ENCODE data around the gene MACF1. TPM values are rescaled to one million over a fixed set of nuclear protein-coding genes. Genes with fewer than 3 reads are reported as not detected.

The MACF1 gene
- total RNA-seq, 1 donor = 284 TPM

- no peak for DNase-seq (ENCODE audit: low read depth)
These were observed 323.6 kb downstream of the MACF1 start for GRCh38 chr1:39528082-39528481.

DNA sequence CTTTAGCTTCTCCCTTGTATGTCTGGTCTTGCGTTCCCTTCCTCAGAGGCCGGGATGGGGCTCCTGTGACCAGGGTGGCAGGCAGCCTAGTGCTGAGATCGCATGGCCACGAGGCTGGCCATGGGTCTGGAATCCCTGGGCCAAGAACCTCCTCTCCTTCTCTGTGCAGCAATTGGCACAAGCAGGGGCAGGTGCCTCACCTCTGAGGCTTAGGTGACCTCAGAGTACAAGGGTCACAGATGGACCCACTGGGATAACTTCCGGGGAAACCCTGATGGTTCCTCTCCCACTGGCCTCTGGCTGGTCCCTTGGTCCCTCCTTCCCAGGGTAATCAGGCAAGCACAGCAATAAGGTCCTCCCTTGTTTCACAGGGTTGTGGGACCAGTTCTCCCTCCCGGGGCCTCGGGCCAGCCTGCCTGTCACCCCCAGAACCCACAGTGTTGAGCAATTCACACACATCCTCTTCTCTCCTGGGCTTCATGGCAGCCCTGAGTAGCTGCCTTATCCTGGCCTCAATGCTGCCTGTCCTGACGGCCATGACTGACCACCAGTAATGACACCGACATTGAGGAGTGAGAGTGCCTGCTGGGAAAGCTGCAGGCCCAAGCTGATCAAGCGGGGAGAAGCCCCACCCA, 325.5 kb downstream of the MACF1 start:
- TF ChIP-seq, protein P1, sequence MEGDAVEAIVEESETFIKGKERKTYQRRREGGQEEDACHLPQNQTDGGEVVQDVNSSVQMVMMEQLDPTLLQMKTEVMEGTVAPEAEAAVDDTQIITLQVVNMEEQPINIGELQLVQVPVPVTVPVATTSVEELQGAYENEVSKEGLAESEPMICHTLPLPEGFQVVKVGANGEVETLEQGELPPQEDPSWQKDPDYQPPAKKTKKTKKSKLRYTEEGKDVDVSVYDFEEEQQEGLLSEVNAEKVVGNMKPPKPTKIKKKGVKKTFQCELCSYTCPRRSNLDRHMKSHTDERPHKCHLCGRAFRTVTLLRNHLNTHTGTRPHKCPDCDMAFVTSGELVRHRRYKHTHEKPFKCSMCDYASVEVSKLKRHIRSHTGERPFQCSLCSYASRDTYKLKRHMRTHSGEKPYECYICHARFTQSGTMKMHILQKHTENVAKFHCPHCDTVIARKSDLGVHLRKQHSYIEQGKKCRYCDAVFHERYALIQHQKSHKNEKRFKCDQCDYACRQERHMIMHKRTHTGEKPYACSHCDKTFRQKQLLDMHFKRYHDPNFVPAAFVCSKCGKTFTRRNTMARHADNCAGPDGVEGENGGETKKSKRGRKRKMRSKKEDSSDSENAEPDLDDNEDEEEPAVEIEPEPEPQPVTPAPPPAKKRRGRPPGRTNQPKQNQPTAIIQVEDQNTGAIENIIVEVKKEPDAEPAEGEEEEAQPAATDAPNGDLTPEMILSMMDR (IDR thresholded peaks at IDR 0.05; ENCODE audit: insufficient read depth, low read length) = no peak
- no peak for DNase-seq (ENCODE audit: low read depth)
- no peak overlapping the region for H3K4me3 ChIP-seq (ENCODE audit: low read depth, low read length)

More at GRCh38 chr1:39528082-39528481, 323.6 kb downstream of the MACF1 start:
- TF ChIP-seq, protein P1 (IDR thresholded peaks at IDR 0.05; ENCODE audit: insufficient read depth, low read length) = no peak
- H3K4me3 ChIP-seq (ENCODE audit: low read depth, low read length) = no peak overlapping the region

DNA sequence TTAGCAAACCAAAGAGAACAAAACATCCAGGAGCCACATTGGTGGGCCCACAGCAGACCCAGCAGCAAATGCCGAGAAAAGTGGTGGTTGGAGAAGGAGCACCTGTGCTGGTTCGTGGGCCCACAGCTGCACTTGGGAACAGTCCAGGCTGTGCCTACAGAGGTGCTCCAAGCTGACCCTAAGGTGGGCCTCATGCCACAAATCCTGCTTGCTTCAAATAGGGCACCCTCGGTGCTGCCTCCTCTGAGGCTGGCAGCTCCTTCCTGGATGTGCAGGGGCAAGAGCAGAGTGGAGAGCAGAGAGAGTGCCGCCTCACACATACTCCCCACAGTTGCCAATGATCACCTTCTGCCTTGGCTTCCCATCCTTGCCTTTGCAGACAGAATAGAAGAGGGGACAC, 327.0 kb downstream of the MACF1 start:
- TF ChIP-seq, protein P1 (IDR thresholded peaks at IDR 0.05; ENCODE audit: insufficient read depth, low read length) = no peak
- DNase-seq (ENCODE audit: low read depth) = no peak
- H3K4me3 ChIP-seq (ENCODE audit: low read depth, low read length) = no peak overlapping the region

- TF ChIP-seq, protein P1 (IDR thresholded peaks at IDR 0.05; ENCODE audit: insufficient read depth, low read length) = no peak
- H3K4me3 ChIP-seq (ENCODE audit: low read depth, low read length) = no peak overlapping the region
- DNase-seq (ENCODE audit: low read depth) = no peak
These were observed 328.9 kb downstream of the MACF1 start for GRCh38 chr1:39533442-39533841.

Other genes with a start within 250 kb of the MACF1 start
- 32.8 and 33.6 TPM in 2 replicates for gene AKIRIN1, start 213.4 kb upstream of the MACF1 start, total RNA-seq (ENCODE audit: low replicate concordance)
- gene NDUFS5, start 178.3 kb upstream of the MACF1 start, total RNA-seq (ENCODE audit: low replicate concordance) = 365 and 456 TPM in 2 replicates

Data from fibroblast of the aortic adventitia (primary cell).